HG03432 (cell line): Measurements from ENCODE around the gene GUCA2A.

Source experiments
- ATAC-seq: cut with Tn5 transposase; IDR thresholded peaks from one replicate; pipeline ENCODE4 v1.9.1; 2021; ENCODE audit warnings: mild to moderate bottlenecking, moderate library complexity; ENCODE audit not compliant: unreplicated experiment

The GUCA2A gene

DNA sequence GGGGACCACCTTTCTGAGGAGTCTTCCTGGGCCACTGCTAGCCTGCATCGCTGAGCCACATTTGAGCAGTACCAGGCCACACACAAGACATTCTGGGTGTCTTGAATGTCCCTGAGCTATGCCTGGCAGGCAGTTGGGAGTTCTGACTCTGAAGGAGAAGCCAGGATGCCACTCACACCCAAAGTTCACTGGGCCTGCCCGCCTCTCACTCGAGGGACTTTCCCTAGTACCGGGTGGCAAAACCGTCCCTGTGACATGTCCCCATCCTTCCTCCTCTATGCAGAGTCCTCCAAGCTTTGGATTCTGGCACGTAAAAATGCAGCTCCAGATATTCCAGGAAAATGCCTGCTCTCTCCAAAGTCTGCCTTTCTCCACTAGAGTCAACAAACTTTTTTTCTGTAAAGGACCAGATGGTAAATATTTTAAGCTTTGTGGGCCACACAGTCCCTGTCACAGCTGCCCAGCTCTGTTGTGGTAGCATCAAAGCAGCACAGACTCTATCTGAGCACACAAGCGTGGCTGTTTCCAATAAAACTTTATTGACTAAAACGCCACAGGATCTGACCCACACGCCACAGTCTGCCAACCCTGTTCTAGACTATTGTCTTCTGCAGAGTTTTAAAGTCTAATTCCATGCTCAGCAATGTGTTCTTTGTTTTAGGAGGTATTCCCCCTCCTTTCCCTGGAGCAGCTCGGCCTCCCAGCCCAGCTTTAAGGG, 30.6 kb downstream of the GUCA2A start:
- ATAC-seq = no peak

GRCh38 chr1:42133390-42133789, 31.2 kb downstream of the GUCA2A start:
- no peak for ATAC-seq

GRCh38 chr1:42130061-42130660, 34.4 kb downstream of the GUCA2A start:
- no peak for ATAC-seq

- ATAC-seq = no peak
Observed at GRCh38 chr1:42128964-42129363, 35.6 kb downstream of the GUCA2A start.

GRCh38 chr1:42128499-42128898, 36.0 kb downstream of the GUCA2A start:
- no peak for ATAC-seq

- no peak for ATAC-seq
Observed at GRCh38 chr1:42127767-42128166, 36.8 kb downstream of the GUCA2A start.

GRCh38 chr1:42125552-42125951, 39.0 kb downstream of the GUCA2A start:
- no peak for ATAC-seq

GRCh38 chr1:42122408-42122807, 42.1 kb downstream of the GUCA2A start:
- no peak for ATAC-seq

DNA sequence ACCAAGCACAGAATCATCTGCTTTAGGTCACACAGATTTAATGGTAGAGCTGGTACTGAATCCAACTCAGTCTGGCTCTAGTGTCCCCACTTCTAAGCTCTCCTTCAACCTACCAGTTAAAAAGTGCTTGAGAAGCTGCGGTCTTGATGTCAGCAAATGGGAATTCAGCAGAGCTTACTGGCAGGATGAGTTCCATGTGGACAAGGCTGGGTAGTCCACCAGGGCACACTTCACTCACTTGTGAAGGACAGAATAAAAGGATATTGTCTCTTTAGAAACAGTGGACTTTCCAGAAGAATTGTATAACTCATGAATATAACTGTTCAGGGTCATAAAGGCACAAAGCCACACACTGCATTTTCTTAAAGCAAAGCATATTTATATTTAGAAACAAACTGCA, 46.4 kb downstream of the GUCA2A start:
- ATAC-seq = no peak

GRCh38 chr1:42117214-42117613, 47.3 kb downstream of the GUCA2A start:
- no peak for ATAC-seq

- ATAC-seq = no peak
Observed at GRCh38 chr1:42114229-42114628, 50.3 kb downstream of the GUCA2A start.
